Endothelial cell of umbilical vein (primary cell): ENCODE data around the gene RPSA. TPM values are rescaled to one million over a fixed set of nuclear protein-coding genes. Genes with fewer than 3 reads are reported as not detected.
A peak's percentile ranks its signal among the peaks of the same experiment; 100 is the strongest.

Source experiments
- BruUV-seq: library from RNA; stranded (reverse); fragments of 400-500 nt; replicated peaks from 2 replicates; lab custom pipeline; 2021; lab: Mats Ljungman, UMichigan
- CTCF ChIA-PET: fragments of 300-600, 350-600 bp; sonication (Branson Sonifier 250); formaldehyde crosslinking; loops from one replicate; lab custom pipeline; 2021; ENCODE audit warnings: antibody characterized with exemption, inconsistent platforms; lab: Charles Lee
- POLR2A ChIA-PET: fragments of 300-600, 350-600 bp; sonication (Branson Sonifier 250); formaldehyde crosslinking; loops from one replicate; lab custom pipeline; 2021; ENCODE audit warnings: antibody characterized with exemption, inconsistent platforms; lab: Charles Lee
- DNase-seq: peaks from one replicate; pipeline ENCODE4 v3.0.0-alpha.2; 2011; ENCODE audit warnings: low read depth, low spot score
- FAIRE-seq: peaks from 2 replicates; lab custom pipeline; 2011; peaks lifted over from hg19 to GRCh38; lab: Jason Lieb, UNC
- H2AFZ ChIP-seq: 2 replicates; pipeline ENCODE4 v1.6.0; 2012; ENCODE audit warnings: low read depth, low read length, control low read depth, inconsistent platforms
- H3K27ac ChIP-seq: 2 replicates; pipeline ENCODE4 v1.5.1; 2011; ENCODE audit warnings: low read depth, mild to moderate bottlenecking, control low read depth, low read length, moderate library complexity; ENCODE audit not compliant: insufficient read depth
- H3K27me3 ChIP-seq, 2 experiments: 2 replicates each; pipeline versions ENCODE4 v1.6.0 to v1.6.1; 2011; ENCODE audit warnings: low read length in 2 of 2, mixed read lengths in 1 of 2; ENCODE audit not compliant: control insufficient read depth in 2 of 2, insufficient read depth in 2 of 2
- H3K36me3 ChIP-seq, 2 experiments: 2 replicates in 1 of 2; 3 replicates in 1 of 2; pipeline ENCODE4 v1.5.1; 2011; ENCODE audit warnings: low read length in 2 of 2, mild to moderate bottlenecking in 1 of 2, moderate library complexity in 1 of 2; ENCODE audit not compliant: control insufficient read depth in 2 of 2, insufficient read depth in 2 of 2; ENCODE audit errors: extremely low read depth in 1 of 2
- H3K4me1 ChIP-seq: 3 replicates; pipeline ENCODE4 v1.5.1; 2011; ENCODE audit warnings: mild to moderate bottlenecking, low read length; ENCODE audit not compliant: control insufficient read depth, insufficient read depth; ENCODE audit errors: extremely low read depth
- H3K4me2 ChIP-seq: 2 replicates; pipeline ENCODE4 v1.6.1; 2011; ENCODE audit warnings: low read length, control low read depth, mixed read lengths; ENCODE audit not compliant: insufficient read depth
- H3K4me3 ChIP-seq, 3 experiments: fragments of 200-600 bp in 1 of 3; sonication (generic), shearing (Covaris generic) in 1 of 3; replicated peaks in 1 of 3; 2 replicates each; pipeline ENCODE4 v1.5.1; 2011 to 2016; ENCODE audit warnings: control low read depth in 3 of 3, low read length in 3 of 3, mild to moderate bottlenecking in 2 of 3, inconsistent platforms in 1 of 3, low read depth in 1 of 3, moderate library complexity in 1 of 3; ENCODE audit not compliant: insufficient read depth in 1 of 3
- H3K79me2 ChIP-seq: 2 replicates; pipeline ENCODE4 v1.6.0; 2012; ENCODE audit warnings: low read length, inconsistent platforms; ENCODE audit not compliant: control insufficient read depth, insufficient read depth
- H3K9ac ChIP-seq: replicated peaks from 2 replicates; pipeline ENCODE3; 2011; ENCODE audit warnings: low read length, control low read depth; ENCODE audit not compliant: insufficient read depth; ENCODE audit errors: extremely low read depth
- H3K9me1 ChIP-seq: replicated peaks from 3 replicates; pipeline ENCODE4 v1.6.0; 2011; ENCODE audit warnings: mild to moderate bottlenecking, low read length; ENCODE audit not compliant: control insufficient read depth, insufficient read depth; ENCODE audit errors: extremely low read depth
- H3K9me3 ChIP-seq: replicated peaks from 2 replicates; pipeline ENCODE4 v1.5.1; 2012; ENCODE audit warnings: low read length, inconsistent platforms; ENCODE audit not compliant: control insufficient read depth, insufficient read depth
- H4K20me1 ChIP-seq: replicated peaks from 2 replicates; pipeline ENCODE3; 2011; ENCODE audit warnings: mild to moderate bottlenecking, low read length; ENCODE audit not compliant: control insufficient read depth, insufficient read depth; ENCODE audit errors: extremely low read depth
- CTCF ChIP-seq, 2 donors: IDR thresholded peaks; 1 replicate in 1 of 2; 2 replicates in 1 of 2; pipeline ENCODE4 v1.5.1; 2011; ENCODE audit warnings: low read length in 2 of 2, mild to moderate bottlenecking in 2 of 2, moderate library complexity in 2 of 2, control low read depth in 1 of 2, inconsistent platforms in 1 of 2, low read depth in 1 of 2; ENCODE audit not compliant: insufficient read depth in 1 of 2; ENCODE audit errors: extremely low read depth in 1 of 2
- EZH2 ChIP-seq: IDR thresholded peaks from 2 replicates; pipeline ENCODE4 v1.6.1; 2012; ENCODE audit warnings: borderline replicate concordance, low read depth, mild to moderate bottlenecking, moderate library complexity, low read length, inconsistent platforms; ENCODE audit not compliant: severe bottlenecking
- FOS ChIP-seq: IDR thresholded peaks from 2 replicates; pipeline ENCODE4 v1.6.1; 2011; ENCODE audit warnings: mild to moderate bottlenecking, low read length, moderate library complexity, borderline replicate concordance; ENCODE audit not compliant: insufficient read depth
- GATA2 ChIP-seq: IDR thresholded peaks from 2 replicates; pipeline ENCODE4 v1.7.0; 2011; ENCODE audit warnings: low read depth, mild to moderate bottlenecking, moderate library complexity, mixed read lengths, low read length; ENCODE audit not compliant: insufficient read length, insufficient read depth
- JUN ChIP-seq: IDR thresholded peaks from 2 replicates; pipeline ENCODE4 v1.6.1; 2011; ENCODE audit warnings: borderline replicate concordance, low read depth; ENCODE audit not compliant: insufficient read length, insufficient read depth
- MAX ChIP-seq: IDR thresholded peaks from 2 replicates; pipeline ENCODE4 v1.6.1; 2011; ENCODE audit not compliant: insufficient read depth, insufficient read length
- MYC ChIP-seq: IDR thresholded peaks from one replicate; pipeline ENCODE4 v1.6.1; 2011; ENCODE audit warnings: mild to moderate bottlenecking, low read depth, low read length
- POLR2A ChIP-seq: IDR thresholded peaks from 2 replicates; pipeline ENCODE4 v1.6.1; 2012; ENCODE audit warnings: low read depth, mild to moderate bottlenecking, control low read depth, low read length
- POLR2AphosphoS5 ChIP-seq: IDR thresholded peaks from 2 replicates; pipeline ENCODE4 v1.6.1; 2012; ENCODE audit warnings: low read depth, mild to moderate bottlenecking, control low read depth, low read length, moderate library complexity; ENCODE audit not compliant: insufficient read depth
- dilution Hi-C: fragments of 300-500 bp; cut with MboI; formaldehyde crosslinking; loops from one replicate; pipeline ENCODE4 v1.15.0; 2019; ENCODE audit warnings: low sequenced_read_pairs; ENCODE audit not compliant: extremely low pct_ligation_motif_present
- intact Hi-C: fragments of 100-400 bp; cut with micrococcal nuclease; formaldehyde crosslinking; loops from one replicate; pipeline ENCODE4 v1.10.0; 2022
- polyA plus RNA-seq, 4 experiments: library from polyadenylated mRNA; depleted of rRNA in 3 of 4; stranded (reverse) in 3 of 4; unstranded in 1 of 4; fragments of >200 nt; gene quantifications; 2 replicates each; pipeline versions ENCODE4 v1.2.1 to v1.2.3, GENCODE V29; 2011 to 2012; ENCODE audit warnings: missing spikeins in 1 of 4
- total RNA-seq: library from RNA; stranded (reverse); gene quantifications from 2 replicates; pipeline ENCODE4 v1.2.3, GENCODE V29; 2021

The RPSA gene
- total and polyA plus RNA-seq, 2 donors (not counting 3 experiments of a cell fraction or from before 2014, with no cell fraction given), result 1,357 to 3,687 TPM

- BruUV-seq, result TSS peak; percentile 35
- DNase-seq, result no peak
- peak overlapping the region; percentile 27 for H3K9ac ChIP-seq
- H2AFZ ChIP-seq, result no peak overlapping the region
- peak overlapping the region; percentile 64 for H3K4me2 ChIP-seq
- H3K36me3 ChIP-seq, result no peaks in the 10 kb centered on the region
- FAIRE-seq, result no peak
- H3K4me1 ChIP-seq, result peaks cover 8% of the 10 kb centered on the region
- no peaks in the 10 kb centered on the region for H3K9me3 ChIP-seq
- peaks cover 15% of the 10 kb centered on the region for H4K20me1 ChIP-seq
- H3K27ac ChIP-seq, result no peak overlapping the region
- peak overlapping the region in 2 of 3 experiments; percentile 39 to 58 for H3K4me3 ChIP-seq
- H3K79me2 ChIP-seq, result peaks cover 37% of the 10 kb centered on the region
- H3K27me3 ChIP-seq, result no peaks in the 10 kb centered on the region
- TF ChIP-seq CTCF (IDR thresholded peaks at IDR 0.05; ENCODE audit: extremely low read depth in 1 of 2, insufficient read depth in 1 of 2, low read depth in 1 of 2, low read length in 2 of 2) (no peak), POLR2AphosphoS5 (no peak), JUN (no peak), FOS (no peak), EZH2 (no peak), GATA2 (no peak), MYC (no peak), MAX (no peak), POLR2A (no peak)
- intact Hi-C loops, result loop anchor here (1.0 to 10.0 kb wide), 3 partner anchors 22 to 1070 kb away; partner anchors contain the start of genes RPL14 and RPSA
- dilution Hi-C loops, result no loop called here
- H3K9me1 ChIP-seq, result no peaks in the 10 kb centered on the region
- CTCF ChIA-PET, result interaction anchor here (0.7 to 1.3 kb wide), 4 partner anchors 19 to 115 kb away, joined by 3 to 6 read pairs (median 4); partner anchors contain the start of gene RPSA
- POLR2A ChIA-PET, result interaction anchor here (0.7 kb wide), 1 partner anchor 21 kb away, joined by 3 read pairs; the partner anchor contains the start of gene RPSA
Measured at GRCh38 chr3:39384665-39385000, 21.9 kb upstream of the RPSA start.
